ENCODE data around the gene POLL.

DNA sequence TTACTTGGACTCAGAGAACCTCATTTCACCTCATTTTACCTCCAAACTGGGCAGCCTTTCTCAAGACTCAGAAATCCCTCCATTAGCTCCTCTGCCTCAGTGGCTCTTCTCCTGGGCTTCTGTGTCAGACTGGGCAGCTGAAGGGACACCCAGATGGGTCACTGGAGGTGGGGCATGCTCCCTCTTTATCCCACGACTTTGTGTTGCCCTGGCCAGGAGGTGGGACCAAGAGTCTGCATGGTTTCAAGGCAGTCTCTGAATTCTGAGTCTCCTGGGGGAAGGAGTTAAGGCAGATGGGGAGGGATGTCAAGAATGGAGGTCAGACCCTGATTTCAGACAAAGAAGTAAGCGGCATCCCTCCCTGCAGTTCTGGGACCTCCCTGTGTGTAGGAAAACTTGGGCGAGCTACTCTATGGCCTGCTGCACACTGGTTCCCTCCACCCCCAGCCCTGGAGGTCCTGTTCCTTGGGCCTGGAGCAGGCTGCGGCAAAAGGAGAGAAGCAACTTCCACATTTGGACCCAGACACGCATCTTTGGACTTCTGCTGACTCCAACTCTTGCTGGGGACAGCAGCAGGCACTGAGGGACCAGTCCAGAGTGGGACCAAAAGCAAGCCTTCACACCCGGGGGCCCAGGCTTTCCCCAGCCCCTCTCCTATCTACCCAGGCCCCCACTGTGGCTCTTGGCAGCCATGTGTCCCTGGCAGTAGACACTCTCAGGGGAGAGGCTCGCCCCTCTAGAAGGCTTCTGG, 10.8 kb downstream of the POLL start:
- TF ChIP-seq CTCF (IDR thresholded peaks at IDR 0.05) (no peak), POLR2AphosphoS5 (IDR thresholded peaks at IDR 0.05) (no peak), POLR2A (IDR thresholded peaks at IDR 0.05) (no peak)
